Fibroblast of mammary gland (primary cell): Measurements from ENCODE around the gene VOPP1.

Experiments
- DNase-seq: peaks from one replicate; pipeline ENCODE4 v3.0.0-alpha.2; 2010; ENCODE audit warnings: low read depth
- H3K4me3 ChIP-seq: 2 replicates; pipeline ENCODE4 v1.5.1; 2011; ENCODE audit warnings: low read depth, mild to moderate bottlenecking, low read length, moderate library complexity; ENCODE audit not compliant: control insufficient read depth
- TF ChIP-seq, protein P1 (sequence below): conservative IDR thresholded peaks from 2 replicates; pipeline ENCODE4 v1.5.1; 2011; ENCODE audit warnings: low read depth, low read length, inconsistent platforms; ENCODE audit not compliant: control insufficient read depth, insufficient read depth

VOPP1 gene

DNA sequence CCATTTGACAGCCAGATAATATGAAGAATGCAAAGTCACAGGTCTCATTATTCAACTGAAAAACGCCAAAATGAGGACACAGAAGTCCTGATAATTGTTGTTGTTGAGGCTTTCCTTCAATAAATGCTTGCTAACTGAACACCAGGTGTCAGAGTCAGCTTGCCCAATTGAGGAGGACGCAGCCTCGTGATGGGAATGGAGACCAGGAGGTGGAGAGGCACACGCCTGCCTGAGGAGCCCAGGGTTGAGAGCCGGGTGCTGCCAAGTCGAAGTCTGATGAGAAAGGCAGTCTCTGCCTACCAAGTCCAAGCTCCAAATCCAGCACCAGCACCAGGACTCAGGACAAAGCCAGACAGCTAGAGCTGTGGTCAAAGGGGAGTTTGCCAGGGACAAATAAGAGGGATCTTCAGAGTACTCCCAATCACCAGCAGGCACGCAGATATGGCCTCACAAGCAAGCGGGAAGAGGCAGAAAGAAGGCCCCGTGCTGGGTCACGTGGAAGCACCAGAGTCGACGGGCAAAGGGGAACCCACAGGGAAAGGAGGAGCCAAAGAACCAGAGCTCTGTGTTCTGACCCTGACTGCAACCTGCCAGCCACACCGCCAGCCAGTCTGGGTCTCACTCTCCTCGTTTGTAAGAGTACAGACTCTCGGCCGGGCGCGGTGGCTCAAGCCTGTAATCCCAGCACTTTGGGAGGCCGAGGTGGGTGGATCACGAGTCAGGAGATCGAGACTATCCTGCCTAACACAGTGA is 47.6 kb downstream of the VOPP1 start:
- no peak overlapping the region for H3K4me3 ChIP-seq
- DNase-seq: no peak
- TF ChIP-seq, protein P1, sequence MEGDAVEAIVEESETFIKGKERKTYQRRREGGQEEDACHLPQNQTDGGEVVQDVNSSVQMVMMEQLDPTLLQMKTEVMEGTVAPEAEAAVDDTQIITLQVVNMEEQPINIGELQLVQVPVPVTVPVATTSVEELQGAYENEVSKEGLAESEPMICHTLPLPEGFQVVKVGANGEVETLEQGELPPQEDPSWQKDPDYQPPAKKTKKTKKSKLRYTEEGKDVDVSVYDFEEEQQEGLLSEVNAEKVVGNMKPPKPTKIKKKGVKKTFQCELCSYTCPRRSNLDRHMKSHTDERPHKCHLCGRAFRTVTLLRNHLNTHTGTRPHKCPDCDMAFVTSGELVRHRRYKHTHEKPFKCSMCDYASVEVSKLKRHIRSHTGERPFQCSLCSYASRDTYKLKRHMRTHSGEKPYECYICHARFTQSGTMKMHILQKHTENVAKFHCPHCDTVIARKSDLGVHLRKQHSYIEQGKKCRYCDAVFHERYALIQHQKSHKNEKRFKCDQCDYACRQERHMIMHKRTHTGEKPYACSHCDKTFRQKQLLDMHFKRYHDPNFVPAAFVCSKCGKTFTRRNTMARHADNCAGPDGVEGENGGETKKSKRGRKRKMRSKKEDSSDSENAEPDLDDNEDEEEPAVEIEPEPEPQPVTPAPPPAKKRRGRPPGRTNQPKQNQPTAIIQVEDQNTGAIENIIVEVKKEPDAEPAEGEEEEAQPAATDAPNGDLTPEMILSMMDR: no peak

DNA sequence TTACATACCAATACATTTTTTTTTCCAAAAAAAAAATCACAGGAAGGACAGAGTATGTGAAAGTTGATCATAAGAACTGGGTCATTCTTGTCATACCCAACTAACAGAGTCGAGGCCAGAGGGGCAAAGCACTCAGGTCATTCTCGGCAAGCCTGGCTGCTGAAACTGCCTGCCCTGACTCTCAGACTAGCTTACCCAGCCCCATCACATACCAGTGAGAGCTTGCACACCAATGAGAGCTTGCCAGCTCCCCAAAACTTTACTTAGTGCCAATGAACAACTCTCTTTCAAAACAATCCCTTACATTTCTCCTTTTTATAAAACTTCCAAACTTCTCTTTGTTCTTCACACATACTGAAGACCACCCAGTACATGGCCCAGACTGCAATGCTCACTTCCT is 48.9 kb downstream of the VOPP1 start:
- TF ChIP-seq, protein P1: no peak
- no peak for DNase-seq
- H3K4me3 ChIP-seq: no peak overlapping the region

DNA sequence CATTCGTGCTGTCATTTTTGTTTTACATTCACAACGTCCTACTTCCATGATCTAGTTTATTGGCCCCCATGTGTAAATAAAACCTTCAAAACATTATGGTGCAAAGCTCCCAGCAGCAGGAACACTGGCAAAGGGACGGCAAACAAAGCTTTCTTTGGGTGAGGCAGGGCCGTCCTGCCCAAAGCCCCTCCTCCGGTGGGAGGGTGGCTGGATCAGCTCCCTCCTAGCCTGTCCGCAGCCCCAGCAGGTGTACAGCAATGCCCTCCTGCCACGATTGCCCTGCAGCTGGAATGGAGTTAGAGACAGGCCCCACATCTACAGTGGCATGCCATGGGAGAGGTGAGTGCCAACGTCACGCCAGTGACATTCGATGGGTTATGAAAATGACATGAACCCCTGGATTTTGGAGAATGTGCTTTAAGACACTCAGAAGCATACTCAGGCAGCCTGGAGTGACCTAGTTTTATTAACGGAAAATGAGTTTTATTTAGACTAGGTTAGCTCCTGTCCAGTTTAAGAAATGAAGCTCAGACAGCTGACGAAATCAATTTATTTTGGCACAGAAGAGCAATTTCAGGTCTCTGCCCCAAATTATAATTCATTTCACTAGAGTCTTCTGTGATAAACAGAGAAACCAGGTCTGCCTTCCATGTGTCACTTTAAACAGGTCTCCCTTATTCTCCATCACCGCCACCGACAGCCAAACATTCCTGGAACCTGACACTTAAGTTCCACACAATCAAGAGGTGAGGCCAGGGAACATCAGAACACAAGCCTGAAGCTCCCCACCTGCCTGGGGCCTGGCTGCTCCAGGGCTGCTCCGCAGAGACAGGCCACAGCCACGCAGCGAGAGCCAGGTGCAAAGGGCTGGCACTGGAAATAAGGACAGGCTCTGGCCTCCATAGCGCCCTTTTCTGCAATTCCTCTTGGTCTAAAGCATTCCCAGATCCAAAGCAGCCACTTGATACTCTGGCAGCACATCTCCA is 50.1 kb downstream of the VOPP1 start:
- TF ChIP-seq, protein P1: no peak
- no peak overlapping the region for H3K4me3 ChIP-seq
- no peak for DNase-seq

DNA sequence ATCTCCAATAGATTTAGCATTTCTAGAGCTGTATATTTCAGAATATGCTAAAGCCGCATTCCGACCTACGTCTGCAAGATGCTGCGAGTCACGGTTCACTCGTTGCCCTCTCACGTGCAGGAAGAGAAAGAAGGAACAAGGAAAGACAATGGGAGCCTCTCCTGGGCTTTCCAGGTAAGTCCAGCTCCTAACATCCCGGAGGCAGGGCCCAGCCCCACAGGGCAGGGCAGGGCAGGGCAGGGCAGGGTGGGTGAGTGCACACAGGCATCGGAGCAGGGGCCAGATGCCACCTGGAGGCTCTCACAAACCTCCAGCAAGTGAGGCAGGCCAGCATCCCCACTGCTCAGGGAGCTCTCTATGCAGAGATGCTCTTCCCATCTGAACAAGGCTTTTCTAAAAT is 50.8 kb downstream of the VOPP1 start:
- no peak overlapping the region for H3K4me3 ChIP-seq
- no peak for DNase-seq
- TF ChIP-seq, protein P1: no peak

DNA sequence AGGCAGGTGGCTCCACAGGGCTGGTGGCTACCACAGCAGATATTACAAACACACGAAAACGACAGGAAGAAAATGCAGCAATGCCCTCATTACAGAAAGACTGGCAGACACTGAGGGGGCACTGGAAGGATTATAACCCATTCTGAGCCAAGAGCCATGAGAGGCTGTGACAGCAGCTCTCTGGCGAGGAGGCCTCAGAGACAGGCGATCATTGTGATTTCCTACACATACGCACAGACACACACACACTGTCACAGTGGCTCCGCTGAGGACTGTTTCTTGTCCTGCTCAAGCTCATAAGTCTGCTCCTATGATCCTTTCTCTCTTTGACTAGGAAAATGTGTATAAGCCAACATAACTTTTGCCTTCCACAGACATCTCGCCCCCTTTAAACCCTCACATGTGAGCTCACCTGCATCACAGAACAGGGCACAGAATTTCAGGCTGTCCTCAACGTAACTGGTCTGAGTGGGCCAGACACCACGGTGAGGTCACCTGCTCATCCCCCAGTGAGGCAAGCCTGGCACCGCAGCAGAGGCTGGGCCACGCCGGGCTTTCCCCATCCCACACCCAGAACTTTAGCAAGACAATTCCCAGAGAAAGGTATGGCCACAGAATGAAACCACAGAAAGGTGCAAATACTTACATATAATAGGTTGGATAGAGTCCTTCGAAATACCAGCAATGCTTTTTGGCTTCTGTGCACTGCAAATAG is 51.7 kb downstream of the VOPP1 start:
- TF ChIP-seq, protein P1: no peak
- DNase-seq: no peak
- no peak overlapping the region for H3K4me3 ChIP-seq

DNA sequence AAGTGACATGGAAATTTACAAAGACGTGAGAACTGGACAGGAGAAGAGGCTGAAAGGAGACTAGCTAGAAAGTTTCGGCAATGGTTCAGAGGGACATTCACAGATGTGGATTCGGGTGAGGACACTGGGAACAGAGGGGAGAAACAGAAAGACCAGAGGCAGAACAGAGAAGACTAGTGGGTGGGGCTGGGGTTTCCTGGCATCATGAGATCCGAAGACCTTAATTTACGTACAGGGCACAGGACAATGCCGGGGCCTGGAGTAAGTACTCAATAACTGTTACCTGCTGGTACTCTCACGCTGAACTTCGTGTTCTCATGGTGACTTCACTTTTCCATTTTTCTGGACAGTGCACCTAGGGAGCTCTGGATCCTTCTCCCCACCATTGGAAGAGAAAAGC is 53.5 kb downstream of the VOPP1 start:
- TF ChIP-seq, protein P1: no peak
- no peak overlapping the region for H3K4me3 ChIP-seq
- DNase-seq: no peak
